Activated T-cell treated with anti-CD3 and anti-CD28 coated beads for 1 hour (primary cell): ENCODE data around the gene LATS1.
"Not testable (repeated sequence)": the region's sequence is repeated elsewhere in the genome, so short reads cannot be mapped to it uniquely, and the experiment has no call there.

Source experiments
- DNase-seq: peaks from one replicate; pipeline ENCODE4 v3.0.0-alpha.2; 2020; ENCODE audit warnings: low read depth

Gene LATS1

GRCh38 chr6:149717588-149718458 lies at the start of gene LATS1:
TSS of gene LATS1 (minus strand) at chr6:149718101. CDS start at chr6:149702126, 15,975 bp downstream.
- DNase-seq = peak; percentile 89

GRCh38 chr6:149766156-149766769 lies 48.4 kb upstream of the LATS1 start:
- DNase-seq = no peak

GRCh38 chr6:149763866-149764265 lies 46.0 kb upstream of the LATS1 start:
- no peak for DNase-seq

GRCh38 chr6:149761438-149761837 lies 43.5 kb upstream of the LATS1 start:
- DNase-seq = no peak

- DNase-seq = no peak
Measured at GRCh38 chr6:149756261-149756636, 38.3 kb upstream of the LATS1 start.

GRCh38 chr6:149755300-149756260 lies 37.7 kb upstream of the LATS1 start:
- no peak for DNase-seq

GRCh38 chr6:149754548-149754947 lies 36.6 kb upstream of the LATS1 start:
- no peak for DNase-seq

GRCh38 chr6:149753374-149753637 lies 35.4 kb upstream of the LATS1 start:
- DNase-seq = not testable (repeated sequence)

GRCh38 chr6:149752600-149753373 lies 34.9 kb upstream of the LATS1 start:
- DNase-seq = no peak

- DNase-seq = not testable (repeated sequence)
Measured at GRCh38 chr6:149751920-149752319, 34.0 kb upstream of the LATS1 start.

- DNase-seq = no peak
Measured at GRCh38 chr6:149751239-149751638, 33.3 kb upstream of the LATS1 start.

GRCh38 chr6:149750136-149750609 lies 32.3 kb upstream of the LATS1 start:
- DNase-seq = peak; percentile 23

GRCh38 chr6:149749594-149750135 lies 31.8 kb upstream of the LATS1 start, which contains the start of gene PCMT1:
TSS of gene PCMT1 (plus strand) at chr6:149749741. CDS start at chr6:149749902, 161 bp downstream.
- DNase-seq = peak; percentile 88

GRCh38 chr6:149749082-149749593 lies 31.2 kb upstream of the LATS1 start:
- not testable (repeated sequence) for DNase-seq

- peak; percentile 89 for DNase-seq
Measured at GRCh38 chr6:149746147-149746946, 28.4 kb upstream of the LATS1 start, which contains the start of gene NUP43. TSS of gene NUP43 (minus strand) at chr6:149746529. CDS start at chr6:149746495, 34 bp downstream.

- DNase-seq = not testable (repeated sequence)
Measured at GRCh38 chr6:149745252-149745651, 27.4 kb upstream of the LATS1 start.

GRCh38 chr6:149734915-149735314 lies 17.0 kb upstream of the LATS1 start:
- DNase-seq = no peak

GRCh38 chr6:149733089-149733720 lies 15.3 kb upstream of the LATS1 start:
- no peak for DNase-seq

- DNase-seq = no peak
Measured at GRCh38 chr6:149729824-149730223, 11.9 kb upstream of the LATS1 start.
